ENCODE results near the gene CACNA1B. TPM values are rescaled to one million over a fixed set of nuclear protein-coding genes. Genes with fewer than 3 reads are reported as not detected.

The CACNA1B gene
- total and polyA plus RNA-seq, 2 donors (not counting 1 experiment from before 2014, with no cell fraction given): 0.15 TPM; not detected in 1

- intact Hi-C loops (cut with micrococcal nuclease): no loop called here
These were observed 200.4 kb downstream of the CACNA1B start for GRCh38 chr9:138077898-138078540.

GRCh38 chr9:138078846-138079245 is 201.3 kb downstream of the CACNA1B start:
- Histone ChIP-seq H3K9ac (ENCODE audit: low read length) (no peak overlapping the region), H3K4me2 (replicated peaks; ENCODE audit: low read depth, low read length, poor library complexity, severe bottlenecking) (no peak overlapping the region), H3K27me3 (replicated peaks in 1 of 4; ENCODE audit: control extremely low read depth in 1 of 4, control insufficient read depth in 3 of 4, insufficient read depth in 4 of 4, low read length in 3 of 4) (peaks cover 0 to 21% (median 1%) of the 10 kb centered on the region in 4 experiments), H2AFZ (ENCODE audit: insufficient read depth, low read depth, low read length, poor library complexity, severe bottlenecking) (no peak overlapping the region), H3K36me3 (replicated peaks in 1 of 2; ENCODE audit: control extremely low read depth in 1 of 2, control insufficient read depth in 1 of 2, extremely low read depth in 1 of 2, insufficient read depth in 2 of 2, low read length in 1 of 2) (no peaks in the 10 kb centered on the region), H3K4me3 (ENCODE audit: control extremely low read depth in 1 of 5, extremely low read depth in 1 of 5, insufficient read depth in 1 of 5, low read depth in 2 of 5, low read length in 4 of 5) (no peak overlapping the region), H4K20me1 (ENCODE audit: control insufficient read depth, insufficient read depth, low read length, poor library complexity, severe bottlenecking) (no peaks in the 10 kb centered on the region), H3K9me3 (ENCODE audit: control extremely low read depth in 1 of 3, control insufficient read depth in 2 of 3, insufficient read depth in 1 of 3, low read length in 2 of 3) (peaks cover 0 to 11% (median 0%) of the 10 kb centered on the region in 3 donors), H3K27ac (ENCODE audit: low read length in 2 of 2) (no peak overlapping the region), H3K79me2 (ENCODE audit: control insufficient read depth, insufficient read depth, low read length) (no peaks in the 10 kb centered on the region), H3K4me1 (ENCODE audit: control insufficient read depth in 2 of 2, insufficient read depth in 2 of 2, low read length in 2 of 2) (no peaks in the 10 kb centered on the region)
- ATAC-seq (ENCODE audit: low read depth): no peak
- Mint-ChIP-seq H3K4me3 (no peak overlapping the region), H3K27ac (no peak overlapping the region), H3K9me3 (ENCODE audit: insufficient read depth) (no peaks in the 10 kb centered on the region), H3K27me3 (peaks cover 29% of the 10 kb centered on the region), H3K4me1 (no peaks in the 10 kb centered on the region)
- ChIA-PET CTCF (no interaction called here), POLR2A (no interaction called here)
- TF ChIP-seq CTCF (IDR thresholded peaks at IDR 0.05): no peak
- TF ChIP-seq EZH2 (IDR thresholded peaks at IDR 0.05; ENCODE audit: borderline replicate concordance, insufficient read depth, low read depth, low read length, poor library complexity, severe bottlenecking): no peak
- DNase-seq: no peak
- 92% methylated on average over 9 of the region's 9 CpGs for WGBS (ENCODE audit: insufficient coverage)
- intact Hi-C loops (cut with micrococcal nuclease): no loop called here

More at GRCh38 chr9:138077898-138078540, 200.4 kb downstream of the CACNA1B start:
- no peak for ATAC-seq (ENCODE audit: low read depth)
- H3K36me3 ChIP-seq (replicated peaks in 1 of 2; ENCODE audit: control extremely low read depth in 1 of 2, control insufficient read depth in 1 of 2, extremely low read depth in 1 of 2, insufficient read depth in 2 of 2, low read length in 1 of 2): no peaks in the 10 kb centered on the region
- ChIA-PET POLR2A (no interaction called here), CTCF (no interaction called here)
- H3K27ac ChIP-seq (ENCODE audit: low read length in 2 of 2): no peak overlapping the region
- H3K4me3 ChIP-seq (ENCODE audit: control extremely low read depth in 1 of 5, extremely low read depth in 1 of 5, insufficient read depth in 1 of 5, low read depth in 2 of 5, low read length in 4 of 5): no peak overlapping the region
- H3K9ac ChIP-seq (ENCODE audit: low read length): no peak overlapping the region
- H3K4me1 ChIP-seq (ENCODE audit: control insufficient read depth in 2 of 2, insufficient read depth in 2 of 2, low read length in 2 of 2): no peaks in the 10 kb centered on the region
- H3K4me2 ChIP-seq (replicated peaks; ENCODE audit: low read depth, low read length, poor library complexity, severe bottlenecking): no peak overlapping the region
- Mint-ChIP-seq H3K27me3 (peaks cover 35% of the 10 kb centered on the region), H3K27ac (no peak overlapping the region), H3K4me1 (no peaks in the 10 kb centered on the region), H3K4me3 (no peak overlapping the region), H3K9me3 (ENCODE audit: insufficient read depth) (no peaks in the 10 kb centered on the region)
- peaks cover 0 to 2% (median 0%) of the 10 kb centered on the region in 3 donors for H3K9me3 ChIP-seq (ENCODE audit: control extremely low read depth in 1 of 3, control insufficient read depth in 2 of 3, insufficient read depth in 1 of 3, low read length in 2 of 3)
- no peak for DNase-seq
- no peak for TF ChIP-seq CTCF (IDR thresholded peaks at IDR 0.05)
- no peak overlapping the region for H2AFZ ChIP-seq (ENCODE audit: insufficient read depth, low read depth, low read length, poor library complexity, severe bottlenecking)
- 86% methylated on average over 13 of the region's 13 CpGs for WGBS (ENCODE audit: insufficient coverage)
- peaks cover 0 to 14% (median 0%) of the 10 kb centered on the region in 4 experiments for H3K27me3 ChIP-seq (replicated peaks in 1 of 4; ENCODE audit: control extremely low read depth in 1 of 4, control insufficient read depth in 3 of 4, insufficient read depth in 4 of 4, low read length in 3 of 4)
- no peaks in the 10 kb centered on the region for H4K20me1 ChIP-seq (ENCODE audit: control insufficient read depth, insufficient read depth, low read length, poor library complexity, severe bottlenecking)
- H3K79me2 ChIP-seq (ENCODE audit: control insufficient read depth, insufficient read depth, low read length): no peaks in the 10 kb centered on the region
